ENCODE results near the gene COL11A1.
"Not testable (repeated sequence)": the region's sequence is repeated elsewhere in the genome, so short reads cannot be mapped to it uniquely, and the experiment has no call there.

COL11A1 gene

GRCh38 chr1:103075316-103076000, 32.9 kb downstream of the COL11A1 start:
- DNase-seq = no peak

GRCh38 chr1:103074224-103074623, 34.1 kb downstream of the COL11A1 start:
- no peak for DNase-seq

- DNase-seq = no peak
These were observed 39.1 kb downstream of the COL11A1 start for GRCh38 chr1:103069201-103069600.

- no peak for DNase-seq
These were observed 44.4 kb downstream of the COL11A1 start for GRCh38 chr1:103063921-103064320.

- no peak for DNase-seq
These were observed 49.9 kb downstream of the COL11A1 start for GRCh38 chr1:103058391-103058790.

GRCh38 chr1:103056423-103056822, 51.9 kb downstream of the COL11A1 start:
- no peak for DNase-seq

- not testable (repeated sequence) for DNase-seq
These were observed 80.2 kb downstream of the COL11A1 start for GRCh38 chr1:103028110-103028509.

GRCh38 chr1:103025858-103026409, 82.4 kb downstream of the COL11A1 start:
- peak; percentile 67 for DNase-seq

- peak; percentile 5 for DNase-seq
These were observed 84.3 kb downstream of the COL11A1 start for GRCh38 chr1:103024051-103024450.

GRCh38 chr1:103002005-103002404, 106.3 kb downstream of the COL11A1 start:
- no peak for DNase-seq

- no peak for DNase-seq
These were observed 129.4 kb downstream of the COL11A1 start for GRCh38 chr1:102978874-102979273.

- DNase-seq = no peak
These were observed 131.0 kb downstream of the COL11A1 start for GRCh38 chr1:102977292-102977691.

- DNase-seq = peak; percentile 76
These were observed 137.7 kb downstream of the COL11A1 start for GRCh38 chr1:102970496-102971078.

GRCh38 chr1:102967786-102968185, 140.5 kb downstream of the COL11A1 start:
- DNase-seq = peak; percentile 58

- peak; percentile 33 for DNase-seq
These were observed 146.8 kb downstream of the COL11A1 start for GRCh38 chr1:102961549-102961948.

- no peak for DNase-seq
These were observed 153.7 kb downstream of the COL11A1 start for GRCh38 chr1:102954576-102954975.

GRCh38 chr1:102952400-102952799, 155.9 kb downstream of the COL11A1 start:
- no peak for DNase-seq

- no peak for DNase-seq
These were observed 166.0 kb downstream of the COL11A1 start for GRCh38 chr1:102942324-102942723.

GRCh38 chr1:102941366-102941947, 166.9 kb downstream of the COL11A1 start:
- peak; percentile 2 for DNase-seq

- DNase-seq = no peak
These were observed 170.9 kb downstream of the COL11A1 start for GRCh38 chr1:102937401-102937800.

GRCh38 chr1:102933362-102933761, 175.0 kb downstream of the COL11A1 start:
- not testable (repeated sequence) for DNase-seq

GRCh38 chr1:102919659-102920058, 188.7 kb downstream of the COL11A1 start:
- DNase-seq = no peak

- DNase-seq = no peak
These were observed 206.3 kb downstream of the COL11A1 start for GRCh38 chr1:102901996-102902395.

GRCh38 chr1:102899935-102900334, 208.4 kb downstream of the COL11A1 start:
- no peak for DNase-seq
